Transverse colon (tissue), 4 donors: ENCODE measurements around the gene CLDN18.

Experiments used
- POLR2AphosphoS5 ChIP-seq, 3 donors: sonication (generic); formaldehyde crosslinking; IDR thresholded peaks; one replicate each; pipeline ENCODE4 v1.6.1; 2016; ENCODE audit warnings: antibody characterized with exemption in 3 of 3
- TF ChIP-seq, protein P1 (sequence below), 5 experiments: fragments of 200-600 bp in 3 of 5; fragments of 450-650 bp in 2 of 5; sonication (generic) in 3 of 5; IDR thresholded peaks; 1 replicate in 2 of 5; 2 replicates in 3 of 5; pipeline ENCODE4 v1.5.1; 2016 to 2017; ENCODE audit warnings: antibody characterized with exemption in 5 of 5, inconsistent platforms in 3 of 5, mild to moderate bottlenecking in 2 of 5, moderate library complexity in 1 of 5

DNA sequence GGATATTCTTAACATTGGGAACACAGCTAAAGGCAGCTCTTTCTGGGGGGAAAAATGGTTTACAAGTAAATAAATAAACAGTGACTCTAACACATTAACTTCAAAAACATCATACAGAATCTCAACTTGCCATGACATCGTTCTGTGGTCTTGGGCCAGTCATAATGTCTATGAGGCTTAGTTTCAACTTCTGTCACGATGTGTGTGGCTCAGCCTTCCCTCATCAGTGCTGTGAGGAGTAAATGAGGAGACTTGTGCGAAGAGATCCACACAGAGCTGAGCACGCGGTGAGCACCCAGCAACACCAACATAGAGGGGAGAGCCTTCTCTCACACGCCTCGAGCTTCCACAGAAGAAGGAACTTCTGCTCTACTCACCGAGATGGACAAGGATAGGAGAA lies 56.4 kb downstream of the CLDN18 start:
- TF ChIP-seq, protein P1, sequence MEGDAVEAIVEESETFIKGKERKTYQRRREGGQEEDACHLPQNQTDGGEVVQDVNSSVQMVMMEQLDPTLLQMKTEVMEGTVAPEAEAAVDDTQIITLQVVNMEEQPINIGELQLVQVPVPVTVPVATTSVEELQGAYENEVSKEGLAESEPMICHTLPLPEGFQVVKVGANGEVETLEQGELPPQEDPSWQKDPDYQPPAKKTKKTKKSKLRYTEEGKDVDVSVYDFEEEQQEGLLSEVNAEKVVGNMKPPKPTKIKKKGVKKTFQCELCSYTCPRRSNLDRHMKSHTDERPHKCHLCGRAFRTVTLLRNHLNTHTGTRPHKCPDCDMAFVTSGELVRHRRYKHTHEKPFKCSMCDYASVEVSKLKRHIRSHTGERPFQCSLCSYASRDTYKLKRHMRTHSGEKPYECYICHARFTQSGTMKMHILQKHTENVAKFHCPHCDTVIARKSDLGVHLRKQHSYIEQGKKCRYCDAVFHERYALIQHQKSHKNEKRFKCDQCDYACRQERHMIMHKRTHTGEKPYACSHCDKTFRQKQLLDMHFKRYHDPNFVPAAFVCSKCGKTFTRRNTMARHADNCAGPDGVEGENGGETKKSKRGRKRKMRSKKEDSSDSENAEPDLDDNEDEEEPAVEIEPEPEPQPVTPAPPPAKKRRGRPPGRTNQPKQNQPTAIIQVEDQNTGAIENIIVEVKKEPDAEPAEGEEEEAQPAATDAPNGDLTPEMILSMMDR (IDR thresholded peaks at IDR 0.05), result no peak
- TF ChIP-seq POLR2AphosphoS5 (IDR thresholded peaks at IDR 0.05), result no peak
